SH-SY5Y (cell line): ENCODE measurements around the gene ERGIC2.

Experiments used
- GATA2 ChIP-seq: IDR thresholded peaks from 2 replicates; pipeline ENCODE4 v1.6.1; 2011; ENCODE audit warnings: mild to moderate bottlenecking, low read depth, low read length
- GATA3 ChIP-seq: IDR thresholded peaks from 2 replicates; pipeline ENCODE4 v1.6.1; 2011; ENCODE audit warnings: low read depth, mild to moderate bottlenecking, low read length, moderate library complexity

DNA sequence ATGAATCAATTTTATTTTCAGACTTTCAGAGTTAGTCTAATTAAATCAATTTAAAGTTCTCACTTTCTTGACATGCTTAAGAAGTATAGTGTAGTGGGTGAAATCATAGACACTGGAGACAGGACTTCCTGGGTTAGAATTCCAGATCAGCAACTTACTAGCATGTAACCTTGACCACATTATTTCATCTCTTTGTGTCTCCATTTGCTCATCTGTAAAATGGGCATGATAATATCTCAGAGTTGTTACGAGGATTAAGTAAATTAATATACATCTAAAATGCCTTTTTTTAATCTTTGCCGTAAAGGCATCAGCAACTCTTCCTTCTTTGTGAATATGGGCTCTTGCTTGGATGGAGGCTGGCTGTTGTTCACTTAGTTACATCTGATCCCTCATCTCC lies 1.3 kb upstream of the ERGIC2 start:
- TF ChIP-seq GATA2 (no peak), GATA3 (no peak)
